Skeletal muscle tissue (tissue), 4 donors: Measurements from ENCODE around the gene ABCG4. TPM values are rescaled to one million over a fixed set of nuclear protein-coding genes. Genes with fewer than 3 reads are reported as not detected.
"Not testable (repeated sequence)": the region's sequence is repeated elsewhere in the genome, so short reads cannot be mapped to it uniquely, and the experiment has no call there.

Experiments used
- H3K27ac ChIP-seq: one replicate; pipeline ENCODE4 v1.7.0; 2013; ENCODE audit warnings: mild to moderate bottlenecking, low read depth, low read length, inconsistent platforms
- H3K27me3 ChIP-seq, 3 donors: one replicate each; pipeline ENCODE4 v1.7.0; 2013; ENCODE audit warnings: low read length in 3 of 3; ENCODE audit not compliant: control insufficient read depth in 3 of 3, insufficient read depth in 3 of 3
- H3K36me3 ChIP-seq, 3 donors: one replicate each; pipeline ENCODE4 v1.7.0; 2013; ENCODE audit warnings: low read length in 3 of 3; ENCODE audit not compliant: control insufficient read depth in 3 of 3, insufficient read depth in 3 of 3
- H3K4me1 ChIP-seq, 3 donors: one replicate each; pipeline ENCODE4 v1.7.0; 2013; ENCODE audit warnings: low read length in 3 of 3, mild to moderate bottlenecking in 3 of 3; ENCODE audit not compliant: control insufficient read depth in 3 of 3, insufficient read depth in 3 of 3
- H3K4me3 ChIP-seq, 3 donors: one replicate each; pipeline ENCODE4 v1.7.0; 2013; ENCODE audit warnings: low read length in 3 of 3
- H3K9ac ChIP-seq, 3 donors: one replicate each; pipeline ENCODE4 v1.7.0; 2013; ENCODE audit warnings: low read length in 3 of 3, mild to moderate bottlenecking in 3 of 3, moderate library complexity in 2 of 3, low read depth in 1 of 3
- H3K9me3 ChIP-seq, 3 donors: one replicate each; pipeline ENCODE4 v1.7.0; 2013; ENCODE audit warnings: low read length in 3 of 3; ENCODE audit not compliant: control insufficient read depth in 3 of 3
- total RNA-seq: library from RNA; depleted of rRNA; stranded (reverse); fragments of >200 nt; gene quantifications from one replicate; pipeline ENCODE4 v1.2.3, GENCODE V29; 2014
- donor health status: Osteomylitis.

The ABCG4 gene
- total RNA-seq, 1 donor from 2014 or later = under 0.01 TPM

GRCh38 chr11:119161871-119162270 is 13.0 kb downstream of the ABCG4 start:
- Histone ChIP-seq H3K4me3 (no peak overlapping the region), H3K27ac (no peak overlapping the region), H3K27me3 (peaks cover 0 to 1% (median 0%) of the 10 kb centered on the region in 3 donors), H3K36me3 (no peaks in the 10 kb centered on the region), H3K9me3 (no peaks in the 10 kb centered on the region), H3K9ac (no peak overlapping the region), H3K4me1 (no peaks in the 10 kb centered on the region)

- no peak overlapping the region for H3K4me3 ChIP-seq
- peaks cover 4 to 10% (median 8%) of the 10 kb centered on the region in 3 donors for H3K4me1 ChIP-seq
Observed at GRCh38 chr11:119166368-119167076, 17.7 kb downstream of the ABCG4 start.

GRCh38 chr11:119167077-119167458 is 18.2 kb downstream of the ABCG4 start:
- not testable (repeated sequence) for H3K4me3 ChIP-seq, H3K27me3 ChIP-seq, H3K9ac ChIP-seq, H3K9me3 ChIP-seq, H3K27ac ChIP-seq, H3K36me3 ChIP-seq
- H3K4me1 ChIP-seq = peaks cover 4 to 10% (median 8%) of the 10 kb centered on the region in 3 donors

More at GRCh38 chr11:119166368-119167076, 17.7 kb downstream of the ABCG4 start:
- H3K36me3 ChIP-seq = peaks cover 0 to 2% (median 2%) of the 10 kb centered on the region in 3 donors
- H3K9me3 ChIP-seq = no peaks in the 10 kb centered on the region
- H3K9ac ChIP-seq = no peak overlapping the region
- no peak overlapping the region for H3K27ac ChIP-seq
- H3K27me3 ChIP-seq = no peaks in the 10 kb centered on the region

- H3K9ac ChIP-seq = peak overlapping the region in 1 of 3 donors; percentile 92
- H3K9me3 ChIP-seq = no peaks in the 10 kb centered on the region
- H3K27ac ChIP-seq = no peak overlapping the region
- H3K36me3 ChIP-seq = peaks cover 5 to 8% (median 6%) of the 10 kb centered on the region in 3 donors
- H3K27me3 ChIP-seq = no peaks in the 10 kb centered on the region
- H3K4me1 ChIP-seq = peaks cover 4 to 10% (median 8%) of the 10 kb centered on the region in 3 donors
- H3K4me3 ChIP-seq = peak overlapping the region in 1 of 3 donors; percentile 87
Observed at GRCh38 chr11:119167933-119168332, 19.1 kb downstream of the ABCG4 start.

GRCh38 chr11:119168471-119169281 is 19.8 kb downstream of the ABCG4 start, which contains the start of gene NLRX1:
Gene NLRX1, plus strand, starts transcription at chr11:119168725. Its CDS starts 2,679 bp downstream, at chr11:119171404.
- H3K4me1 ChIP-seq = peaks cover 4 to 10% (median 8%) of the 10 kb centered on the region in 3 donors
- H3K36me3 ChIP-seq = peaks cover 10 to 13% (median 12%) of the 10 kb centered on the region in 3 donors
- peak within 1 kb of the TSS; percentile 84 to 97 (median 92) for H3K9ac ChIP-seq
- peak within 1 kb of the TSS; percentile 90 for H3K27ac ChIP-seq
- peak within 1 kb of the TSS; percentile 85 to 88 (median 87) for H3K4me3 ChIP-seq
- H3K9me3 ChIP-seq = no peaks in the 10 kb centered on the region
- no peaks in the 10 kb centered on the region for H3K27me3 ChIP-seq

GRCh38 chr11:119169282-119169719 is 20.4 kb downstream of the ABCG4 start:
- peaks cover 4 to 10% (median 8%) of the 10 kb centered on the region in 3 donors for H3K4me1 ChIP-seq
- H3K9ac ChIP-seq = peak overlapping the region; percentile 84 to 97 (median 92)
- no peaks in the 10 kb centered on the region for H3K27me3 ChIP-seq
- peaks cover 17 to 19% (median 18%) of the 10 kb centered on the region in 3 donors for H3K36me3 ChIP-seq
- no peaks in the 10 kb centered on the region for H3K9me3 ChIP-seq
- peak overlapping the region; percentile 90 for H3K27ac ChIP-seq
- peak overlapping the region; percentile 85 to 88 (median 87) for H3K4me3 ChIP-seq

GRCh38 chr11:119172513-119172912 is 23.7 kb downstream of the ABCG4 start:
- no peaks in the 10 kb centered on the region for H3K9me3 ChIP-seq
- no peak overlapping the region for H3K9ac ChIP-seq
- no peak overlapping the region for H3K27ac ChIP-seq
- no peaks in the 10 kb centered on the region for H3K27me3 ChIP-seq
- H3K4me1 ChIP-seq = peaks cover 4 to 10% (median 8%) of the 10 kb centered on the region in 3 donors
- H3K36me3 ChIP-seq = peaks cover 32 to 33% (median 33%) of the 10 kb centered on the region in 3 donors
- no peak overlapping the region for H3K4me3 ChIP-seq

- Histone ChIP-seq H3K4me1 (peaks cover 4 to 10% (median 8%) of the 10 kb centered on the region in 3 donors), H3K4me3 (no peak overlapping the region), H3K9me3 (no peaks in the 10 kb centered on the region), H3K36me3 (peaks cover 35 to 39% (median 37%) of the 10 kb centered on the region in 3 donors), H3K27me3 (no peaks in the 10 kb centered on the region), H3K9ac (no peak overlapping the region), H3K27ac (no peak overlapping the region)
Observed at GRCh38 chr11:119173453-119173852, 24.6 kb downstream of the ABCG4 start.

- Histone ChIP-seq H3K9me3 (no peaks in the 10 kb centered on the region), H3K27ac (no peak overlapping the region), H3K36me3 (peaks cover 44 to 45% (median 44%) of the 10 kb centered on the region in 3 donors), H3K4me1 (no peaks in the 10 kb centered on the region), H3K27me3 (no peaks in the 10 kb centered on the region), H3K9ac (no peak overlapping the region), H3K4me3 (no peak overlapping the region)
Observed at GRCh38 chr11:119175493-119176077, 26.7 kb downstream of the ABCG4 start.
